HepG2 (cell line): ENCODE measurements around the gene MEF2D. TPM values are rescaled to one million over a fixed set of nuclear protein-coding genes. Genes with fewer than 3 reads are reported as not detected.

Experiments
- CTCF ChIP-seq: sonication (generic); formaldehyde crosslinking; IDR thresholded peaks from 2 replicates; pipeline ENCODE4 v1.5.0; 2020; ENCODE audit warnings: mild to moderate bottlenecking, missing genetic modification reagents, moderate library complexity
- ETV5 ChIP-seq: IDR thresholded peaks from 2 replicates; pipeline ENCODE4 v1.6.1; 2018; ENCODE audit warnings: missing biosample characterization, missing genetic modification reagents, inconsistent platforms, borderline replicate concordance
- HNRNPH1 ChIP-seq: fragments of 200-400 bp; formaldehyde crosslinking; optimal IDR thresholded peaks from 2 replicates; pipeline ENCODE3; 2017; ENCODE audit warnings: mild to moderate bottlenecking, low read depth, low read length
- JDP2 ChIP-seq: sonication (generic); formaldehyde crosslinking; IDR thresholded peaks from 2 replicates; pipeline ENCODE4 v1.8.1; 2022; ENCODE audit warnings: missing genetic modification reagents, borderline replicate concordance
- KAT7 ChIP-seq: IDR thresholded peaks from 2 replicates; pipeline ENCODE4 v1.6.1; 2018; ENCODE audit warnings: borderline replicate concordance, missing compliant biosample characterization
- KDM4B ChIP-seq: sonication (generic); formaldehyde crosslinking; IDR thresholded peaks from 2 replicates; pipeline ENCODE4 v1.4.0; 2020; ENCODE audit warnings: missing genetic modification reagents
- KLF6 ChIP-seq: IDR thresholded peaks from 2 replicates; pipeline ENCODE4 v1.8.0; 2016; ENCODE audit warnings: missing biosample characterization, missing genetic modification reagents
- MBNL3 ChIP-seq: fragments of 250-450 bp; sonication (Bioruptor Pico); conservative IDR thresholded peaks from 2 replicates; pipeline ENCODE4 v1.8.0; 2022; ENCODE audit warnings: mild to moderate bottlenecking, inconsistent platforms
- MED13 ChIP-seq: sonication (generic); formaldehyde crosslinking; IDR thresholded peaks from 2 replicates; pipeline ENCODE4 v1.5.0; 2020; ENCODE audit warnings: missing genetic modification reagents
- MIER2 ChIP-seq: IDR thresholded peaks from 2 replicates; pipeline ENCODE4 v1.6.1; 2016; ENCODE audit warnings: missing biosample characterization, missing genetic modification reagents
- MTA1 ChIP-seq: sonication (generic); formaldehyde crosslinking; IDR thresholded peaks from 2 replicates; pipeline ENCODE4 v1.4.0; 2020; ENCODE audit warnings: missing genetic modification reagents, mild to moderate bottlenecking, borderline replicate concordance
- NFYC ChIP-seq: IDR thresholded peaks from 2 replicates; pipeline ENCODE4 v1.6.1; 2016; ENCODE audit warnings: missing genetic modification reagents, missing compliant biosample characterization
- PHF8 ChIP-seq: sonication (generic); formaldehyde crosslinking; IDR thresholded peaks from 2 replicates; pipeline ENCODE4 v1.5.0; 2020; ENCODE audit warnings: missing genetic modification reagents
- RFX5 ChIP-seq: IDR thresholded peaks from 2 replicates; pipeline ENCODE4 v1.6.1; 2011; ENCODE audit warnings: low read depth, low read length, improper control_type of control experiment
- SMARCC2 ChIP-seq: fragments of 450-650 bp; IDR thresholded peaks from 2 replicates; pipeline ENCODE4 v1.6.1; 2017; ENCODE audit warnings: antibody characterized with exemption, mild to moderate bottlenecking
- ZBTB25 ChIP-seq: IDR thresholded peaks from 2 replicates; pipeline ENCODE4 v1.6.1; 2018; ENCODE audit warnings: missing genetic modification reagents
- ZBTB7B ChIP-seq: sonication (generic); formaldehyde crosslinking; IDR thresholded peaks from 2 replicates; pipeline ENCODE4 v1.4.0; 2020; ENCODE audit warnings: missing genetic modification reagents
- ZFP91 ChIP-seq: sonication (generic); formaldehyde crosslinking; IDR thresholded peaks from 2 replicates; pipeline ENCODE4 v1.9.0; 2022; ENCODE audit warnings: missing genetic modification reagents, mild to moderate bottlenecking, borderline replicate concordance
- ZNF224 ChIP-seq: sonication (generic); formaldehyde crosslinking; IDR thresholded peaks from 2 replicates; pipeline ENCODE4 v1.5.0; 2020; ENCODE audit warnings: mild to moderate bottlenecking, missing genetic modification reagents
- ZNF263 ChIP-seq: sonication (generic); formaldehyde crosslinking; IDR thresholded peaks from 2 replicates; pipeline ENCODE4 v1.4.0; 2020; ENCODE audit warnings: missing genetic modification reagents
- ZNF616 ChIP-seq: sonication (generic); formaldehyde crosslinking; IDR thresholded peaks from 2 replicates; pipeline ENCODE4 v1.5.0; 2020; ENCODE audit warnings: low read depth, mild to moderate bottlenecking, missing genetic modification reagents
- polyA plus RNA-seq, 8 experiments: library from polyadenylated mRNA; depleted of rRNA in 3 of 8; stranded (reverse) in 7 of 8; unstranded in 1 of 8; fragments of >200 nt; fragmentation: Illumina TruSeq in 4 of 8; extraction: Trizol in 4 of 8; gene quantifications; 2 replicates each; pipeline versions ENCODE4 v1.2.1 to v1.2.3, GENCODE V29; 2011 to 2016; ENCODE audit warnings: low read depth in 4 of 8, missing spikeins in 1 of 8, mixed read lengths in 1 of 8; ENCODE audit not compliant: insufficient read depth in 1 of 8
- total RNA-seq, 5 experiments: library from RNA; depleted of rRNA; stranded (reverse); fragments of >200 nt; fragmentation: Illumina TruSeq; extraction: Trizol; gene quantifications; 2 replicates each; pipeline ENCODE4 v1.2.3, GENCODE V29; 2016; ENCODE audit warnings: low read depth in 1 of 5

MEF2D gene
- total and polyA plus RNA-seq, 2 of the 13 experiments (the other 11 are each of a cell fraction or from before 2014, with no cell fraction given): 1.6 to 3.9 TPM

- TF ChIP-seq CTCF (CRISPR knock-in tag): peak; percentile 62
- no peak for TF ChIP-seq NFYC (CRISPR knock-in tag)
- TF ChIP-seq ZNF616: no peak
- TF ChIP-seq ZFP91 (CRISPR knock-in tag): peak; percentile 51; the same call in 1 of the 2 replicates
- TF ChIP-seq ZBTB7B (CRISPR knock-in tag): no peak
- no peak for TF ChIP-seq JDP2 (CRISPR knock-in tag)
- TF ChIP-seq KAT7: no peak
- TF ChIP-seq HNRNPH1: no peak
- TF ChIP-seq MBNL3 (CRISPR knock-in tag): no peak
- no peak for TF ChIP-seq MED13 (CRISPR knock-in tag)
- no peak for TF ChIP-seq MIER2 (CRISPR knock-in tag)
- no peak for TF ChIP-seq ZNF224 (CRISPR knock-in tag)
- TF ChIP-seq PHF8 (CRISPR knock-in tag): no peak
- TF ChIP-seq KDM4B (CRISPR knock-in tag): no peak
- TF ChIP-seq MTA1 (CRISPR knock-in tag): no peak
- 0 out of 2 replicates have a peak, but pooled peaks have one; percentile 57 for TF ChIP-seq ZNF263
- TF ChIP-seq ZBTB25 (CRISPR knock-in tag): no peak
- TF ChIP-seq ETV5: no peak
- no peak for TF ChIP-seq KLF6 (CRISPR knock-in tag)
- no peak for TF ChIP-seq SMARCC2
- no peak for TF ChIP-seq RFX5
Observed at GRCh38 chr1:156480411-156481192, 20.0 kb downstream of the MEF2D start (continued).
